GM23338 (cell line): ENCODE measurements around the gene FUT3. TPM values are rescaled to one million over a fixed set of nuclear protein-coding genes. Genes with fewer than 3 reads are reported as not detected.

Experiments used
- ATAC-seq: fragments of 200-7000 bp; cut with Tn5 transposase; 3 replicates; pipeline ENCODE4 v1.9.1; 2020
- DNase-seq: peaks from one replicate; pipeline ENCODE4 v3.0.0-alpha.2; 2015; ENCODE audit warnings: low spot score
- H2AFZ ChIP-seq: fragments of 200-600 bp; sonication (generic); 2 replicates; pipeline ENCODE4 v1.8.0; 2016; ENCODE audit warnings: antibody characterized with exemption, mild to moderate bottlenecking, moderate library complexity
- H3F3A ChIP-seq: fragments of 200-600 bp; sonication (generic); replicated peaks from 2 replicates; pipeline ENCODE4 v1.8.0; 2017; ENCODE audit warnings: antibody characterized with exemption, mixed run types, low read depth
- H3K27ac ChIP-seq: fragments of 200-600 bp; sonication (generic); 2 replicates; pipeline ENCODE4 v1.6.1; 2016; ENCODE audit warnings: low read depth
- H3K27me3 ChIP-seq: fragments of 200-600 bp; sonication (generic); 2 replicates; pipeline ENCODE4 v1.8.0; 2016; ENCODE audit warnings: mild to moderate bottlenecking, mixed run types, moderate library complexity; ENCODE audit not compliant: insufficient read depth
- H3K36me3 ChIP-seq: fragments of 200-600 bp; sonication (generic); 2 replicates; pipeline ENCODE4 v1.8.0; 2016; ENCODE audit warnings: mild to moderate bottlenecking; ENCODE audit not compliant: insufficient read depth
- H3K4me1 ChIP-seq: fragments of 200-600 bp; sonication (generic); 2 replicates; pipeline ENCODE4 v1.8.0; 2016; ENCODE audit warnings: mild to moderate bottlenecking, moderate library complexity; ENCODE audit not compliant: insufficient read depth
- H3K4me2 ChIP-seq: fragments of 200-600 bp; sonication (generic); 2 replicates; pipeline ENCODE4 v1.7.1; 2017; ENCODE audit warnings: mixed run types
- H3K4me3 ChIP-seq: fragments of 200-600 bp; sonication (generic); 2 replicates; pipeline ENCODE4 v1.6.1; 2016; ENCODE audit warnings: mixed run types
- H3K79me2 ChIP-seq: fragments of 200-600 bp; sonication (generic); replicated peaks from 2 replicates; pipeline ENCODE4 v1.8.0; 2017; ENCODE audit warnings: mild to moderate bottlenecking; ENCODE audit not compliant: insufficient read depth
- H3K9me2 ChIP-seq: fragments of 200-600 bp; sonication (generic); 2 replicates; pipeline ENCODE4 v1.8.0; 2017; ENCODE audit not compliant: insufficient read depth
- H4K20me1 ChIP-seq: fragments of 200-600 bp; sonication (generic); replicated peaks from 2 replicates; pipeline ENCODE4 v1.8.0; 2017; ENCODE audit warnings: mild to moderate bottlenecking; ENCODE audit not compliant: insufficient read depth
- H3K27ac Mint-ChIP-seq: 2 replicates; pipeline ENCODE4 v1.8.0; 2020; ENCODE audit warnings: inconsistent platforms, mild to moderate bottlenecking, moderate library complexity, mixed read lengths
- H3K27me3 Mint-ChIP-seq: 3 replicates; pipeline ENCODE4 v1.8.0; 2022; ENCODE audit warnings: low read depth, mild to moderate bottlenecking, moderate library complexity, mixed read lengths, inconsistent platforms; ENCODE audit not compliant: insufficient read depth, poor library complexity
- H3K36me3 Mint-ChIP-seq: 3 replicates; pipeline ENCODE4 v1.8.0; 2021; ENCODE audit warnings: low read depth, mild to moderate bottlenecking, inconsistent platforms, moderate library complexity, mixed read lengths
- H3K4me1 Mint-ChIP-seq: 3 replicates; pipeline ENCODE4 v1.8.0; 2020; ENCODE audit warnings: mild to moderate bottlenecking, inconsistent platforms, mixed read lengths
- H3K4me3 Mint-ChIP-seq: 3 replicates; pipeline ENCODE4 v1.8.0; 2021; ENCODE audit warnings: moderate library complexity, mild to moderate bottlenecking, inconsistent platforms, mixed read lengths
- H3K9me3 Mint-ChIP-seq: 3 replicates; pipeline ENCODE4 v1.8.0; 2020; ENCODE audit warnings: moderate library complexity, mild to moderate bottlenecking, inconsistent platforms, mixed read lengths
- CREB1 ChIP-seq: fragments of 250-450 bp; sonication (Bioruptor Pico); IDR thresholded peaks from 2 replicates; pipeline ENCODE4 v1.5.0; 2020; ENCODE audit warnings: low read depth, mild to moderate bottlenecking, moderate library complexity
- CTCF ChIP-seq, 2 experiments: fragments of 200-600 bp in 1 of 2; sonication (generic) in 1 of 2; conservative IDR thresholded peaks; 2 replicates each; pipeline versions ENCODE4 v1.5.1 to v1.6.1; 2016 to 2017; ENCODE audit warnings: antibody characterized with exemption in 2 of 2, low read depth in 2 of 2, mild to moderate bottlenecking in 2 of 2, moderate library complexity in 1 of 2
- ETS1 ChIP-seq: IDR thresholded peaks from 2 replicates; pipeline ENCODE4 v1.6.1; 2016; ENCODE audit warnings: antibody characterized with exemption
- EZH2 ChIP-seq: fragments of 200-600 bp; sonication (generic); IDR thresholded peaks from one replicate; pipeline ENCODE4 v1.8.0; 2017; ENCODE audit warnings: antibody characterized with exemption, mild to moderate bottlenecking, low read depth; ENCODE audit not compliant: unreplicated experiment
- EZH2phosphoT487 ChIP-seq: fragments of 200-600 bp; sonication (generic); IDR thresholded peaks from one replicate; pipeline ENCODE4 v1.8.1; 2018; ENCODE audit warnings: antibody characterized with exemption; ENCODE audit not compliant: unreplicated experiment
- JUNB ChIP-seq: IDR thresholded peaks from one replicate; pipeline ENCODE4 v1.6.1; 2016; ENCODE audit warnings: antibody characterized with exemption; ENCODE audit not compliant: unreplicated experiment
- NANOG ChIP-seq: IDR thresholded peaks from 2 replicates; pipeline ENCODE4 v1.6.1; 2016; ENCODE audit warnings: antibody characterized with exemption, borderline replicate concordance
- POLR2AphosphoS5 ChIP-seq: IDR thresholded peaks from 2 replicates; pipeline ENCODE4 v1.6.1; 2016; ENCODE audit warnings: antibody characterized with exemption, low read depth
- REST ChIP-seq: IDR thresholded peaks from one replicate; pipeline ENCODE4 v1.6.1; 2018; ENCODE audit warnings: antibody characterized with exemption; ENCODE audit not compliant: unreplicated experiment
- STAT1 ChIP-seq: IDR thresholded peaks from one replicate; pipeline ENCODE4 v1.6.1; 2016; ENCODE audit warnings: antibody characterized with exemption; ENCODE audit not compliant: unreplicated experiment
- ZNF114 ChIP-seq: fragments of 250-450 bp; sonication (Bioruptor Pico); IDR thresholded peaks from 2 replicates; pipeline ENCODE4 v1.5.0; 2020; ENCODE audit warnings: mild to moderate bottlenecking, moderate library complexity
- ZNF331 ChIP-seq: fragments of 250-450 bp; sonication (Bioruptor Pico); IDR thresholded peaks from 2 replicates; pipeline ENCODE4 v1.5.0; 2020; ENCODE audit warnings: low read depth, mild to moderate bottlenecking, moderate library complexity
- ZNF462 ChIP-seq: fragments of 250-450 bp; sonication (Bioruptor Pico); IDR thresholded peaks from 2 replicates; pipeline ENCODE4 v1.5.0; 2020; ENCODE audit warnings: mild to moderate bottlenecking, moderate library complexity
- polyA plus RNA-seq: library from polyadenylated mRNA; unstranded; fragments of >200 nt; fragmentation: Nextera tagmentation; extraction: Ambion mirVana; gene quantifications from 2 replicates; pipeline ENCODE4 v1.2.1, GENCODE V29; 2016
- total RNA-seq: library from RNA; depleted of rRNA; stranded (reverse); fragments of >200 nt; shearing (Covaris generic); gene quantifications from 2 replicates; pipeline ENCODE4 v1.2.3, GENCODE V29; 2014

FUT3 gene
- total and polyA plus RNA-seq, 2 experiments from 2014 or later, result 0.45 TPM; not detected in 1

GRCh38 chr19:5877427-5877826, 26.2 kb upstream of the FUT3 start:
- H3K4me2 ChIP-seq, result no peak overlapping the region
- no peak for TF ChIP-seq CTCF (conservative IDR thresholded peaks at IDR 0.05; ENCODE audit: low read depth in 2 of 2)
- no peak for TF ChIP-seq JUNB
- TF ChIP-seq ZNF462 (CRISPR knock-in tag), result no peak
- no peak for TF ChIP-seq ZNF114 (CRISPR knock-in tag)
- no peak for TF ChIP-seq REST
- TF ChIP-seq CREB1 (CRISPR knock-in tag), result no peak
- TF ChIP-seq ZNF331 (CRISPR knock-in tag), result no peak
- no peak for TF ChIP-seq ETS1
- no peak for TF ChIP-seq NANOG
- no peak for TF ChIP-seq STAT1
- TF ChIP-seq POLR2AphosphoS5, result no peak
- TF ChIP-seq EZH2, result no peak
- no peak for TF ChIP-seq EZH2phosphoT487

More at GRCh38 chr19:5877427-5877826, 26.2 kb upstream of the FUT3 start:
- Mint-ChIP-seq H3K27ac (no peak overlapping the region), H3K4me3 (no peak overlapping the region), H3K36me3 (no peaks in the 10 kb centered on the region), H3K4me1 (peaks cover 12% of the 10 kb centered on the region), H3K9me3 (no peaks in the 10 kb centered on the region; the same call in 2 of the 3 replicates), H3K27me3 (peaks cover 5% of the 10 kb centered on the region)
- Histone ChIP-seq H3K4me1 (peaks cover 14% of the 10 kb centered on the region; the same call in 1 of the 2 replicates), H3K27me3 (no peaks in the 10 kb centered on the region), H3K79me2 (no peaks in the 10 kb centered on the region), H3K27ac (no peak overlapping the region), H3K4me3 (no peak overlapping the region), H3F3A (no peaks in the 10 kb centered on the region), H4K20me1 (no peaks in the 10 kb centered on the region), H3K9me2 (no peaks in the 10 kb centered on the region), H2AFZ (no peak overlapping the region), H3K36me3 (no peaks in the 10 kb centered on the region)
- ATAC-seq, result no peak
- no peak for DNase-seq
